Tibial artery (tissue), 4 donors: ENCODE data around the gene S1PR1.
"Not testable (repeated sequence)": the region's sequence is repeated elsewhere in the genome, so short reads cannot be mapped to it uniquely, and the experiment has no call there.

Source experiments
- DNase-seq, 2 donors: peaks; one replicate each; pipeline ENCODE4 v3.0.0-alpha.2; 2019
- H3K27ac ChIP-seq, 2 donors: fragments of 200-600 bp; sonication (generic) in 1 of 2; 1 replicate in 1 of 2; 2 replicates in 1 of 2; pipeline ENCODE4 v1.5.1; 2018 to 2019; ENCODE audit warnings: mild to moderate bottlenecking in 1 of 2
- H3K27me3 ChIP-seq, 2 donors: fragments of 200-600 bp; sonication (generic) in 1 of 2; one replicate each; pipeline versions ENCODE4 v1.5.1 to v1.6.0; 2016 to 2019
- H3K36me3 ChIP-seq, 3 donors: fragments of 200-600 bp; sonication (generic) in 2 of 3; one replicate each; pipeline ENCODE4 v1.5.1; 2016 to 2019; ENCODE audit warnings: mild to moderate bottlenecking in 2 of 3
- H3K4me1 ChIP-seq, 4 donors: fragments of 200-600 bp; sonication (generic) in 2 of 4; 1 replicate in 3 of 4; 2 replicates in 1 of 4; pipeline ENCODE4 v1.5.1; 2016 to 2019
- H3K4me3 ChIP-seq, 2 donors: fragments of 200-600 bp; sonication (generic) in 1 of 2; 1 replicate in 1 of 2; 2 replicates in 1 of 2; pipeline ENCODE4 v1.5.1; 2018 to 2019; ENCODE audit warnings: mild to moderate bottlenecking in 2 of 2
- H3K9me3 ChIP-seq, 3 donors: fragments of 200-600 bp; sonication (generic) in 1 of 3; one replicate each; pipeline ENCODE4 v1.5.1; 2016 to 2019
- CTCF ChIP-seq, 2 experiments: fragments of 200-600 bp in 1 of 2; fragments of 450-650 bp in 1 of 2; IDR thresholded peaks; one replicate each; pipeline ENCODE4 v1.5.1; 2017 to 2019; ENCODE audit warnings: antibody characterized with exemption in 2 of 2, mild to moderate bottlenecking in 1 of 2, moderate library complexity in 1 of 2
- intact Hi-C: fragments of 100-400 bp; cut with DNase I; formaldehyde crosslinking; loops from one replicate; pipeline ENCODE4 v1.15.0; 2023; ENCODE audit warnings: low total_unique reads

S1PR1 gene

GRCh38 chr1:101215363-101216011, 21.3 kb upstream of the S1PR1 start:
- H3K4me3 ChIP-seq: no peak overlapping the region
- no peaks in the 10 kb centered on the region for H3K4me1 ChIP-seq
- no peak for DNase-seq
- H3K27ac ChIP-seq: no peak overlapping the region
- H3K9me3 ChIP-seq: no peaks in the 10 kb centered on the region
- intact Hi-C loops: no loop called here
- TF ChIP-seq CTCF (IDR thresholded peaks at IDR 0.05): no peak
- no peaks in the 10 kb centered on the region for H3K27me3 ChIP-seq
- no peaks in the 10 kb centered on the region for H3K36me3 ChIP-seq

- H3K36me3 ChIP-seq: no peaks in the 10 kb centered on the region
- no peak overlapping the region for H3K4me3 ChIP-seq
- H3K27me3 ChIP-seq: no peaks in the 10 kb centered on the region
- DNase-seq: no peak
- intact Hi-C loops: no loop called here
- H3K9me3 ChIP-seq: no peaks in the 10 kb centered on the region
- no peak overlapping the region for H3K27ac ChIP-seq
- TF ChIP-seq CTCF (IDR thresholded peaks at IDR 0.05): no peak
- no peaks in the 10 kb centered on the region for H3K4me1 ChIP-seq
Observed at GRCh38 chr1:101216623-101217022, 20.2 kb upstream of the S1PR1 start.

GRCh38 chr1:101217148-101217547, 19.7 kb upstream of the S1PR1 start:
- H3K36me3 ChIP-seq: no peaks in the 10 kb centered on the region
- no peak overlapping the region for H3K27ac ChIP-seq
- no peaks in the 10 kb centered on the region for H3K27me3 ChIP-seq
- H3K9me3 ChIP-seq: no peaks in the 10 kb centered on the region
- intact Hi-C loops: no loop called here
- no peaks in the 10 kb centered on the region for H3K4me1 ChIP-seq
- TF ChIP-seq CTCF (IDR thresholded peaks at IDR 0.05): no peak
- no peak overlapping the region for H3K4me3 ChIP-seq
- DNase-seq: no peak

- DNase-seq, intact Hi-C loops, H3K27me3 ChIP-seq, H3K27ac ChIP-seq, H3K4me1 ChIP-seq, H3K36me3 ChIP-seq, H3K9me3 ChIP-seq, H3K4me3 ChIP-seq: not testable (repeated sequence)
Observed at GRCh38 chr1:101218968-101219367, 17.9 kb upstream of the S1PR1 start.

- TF ChIP-seq CTCF (IDR thresholded peaks at IDR 0.05): no peak
- no peak overlapping the region for H3K27ac ChIP-seq
- no peaks in the 10 kb centered on the region for H3K36me3 ChIP-seq
- no peaks in the 10 kb centered on the region for H3K9me3 ChIP-seq
- intact Hi-C loops: no loop called here
- no peak for DNase-seq
- H3K4me1 ChIP-seq: no peaks in the 10 kb centered on the region
- no peaks in the 10 kb centered on the region for H3K27me3 ChIP-seq
- no peak overlapping the region for H3K4me3 ChIP-seq
Observed at GRCh38 chr1:101219924-101220870, 16.6 kb upstream of the S1PR1 start.

GRCh38 chr1:101220906-101221305, 15.9 kb upstream of the S1PR1 start:
- no peak for DNase-seq
- Histone ChIP-seq H3K27ac (no peak overlapping the region), H3K9me3 (no peaks in the 10 kb centered on the region), H3K4me1 (no peaks in the 10 kb centered on the region), H3K4me3 (no peak overlapping the region), H3K36me3 (no peaks in the 10 kb centered on the region), H3K27me3 (no peaks in the 10 kb centered on the region)
- intact Hi-C loops: no loop called here
- no peak for TF ChIP-seq CTCF (IDR thresholded peaks at IDR 0.05)
